ENCODE results near the gene PRIM1. TPM values are rescaled to one million over a fixed set of nuclear protein-coding genes. Genes with fewer than 3 reads are reported as not detected.

Gene PRIM1
- total and polyA plus RNA-seq, 2 of the 13 experiments (the other 11 are each of a cell fraction or from before 2014, with no cell fraction given): 30.0 to 47.3 TPM

DNA sequence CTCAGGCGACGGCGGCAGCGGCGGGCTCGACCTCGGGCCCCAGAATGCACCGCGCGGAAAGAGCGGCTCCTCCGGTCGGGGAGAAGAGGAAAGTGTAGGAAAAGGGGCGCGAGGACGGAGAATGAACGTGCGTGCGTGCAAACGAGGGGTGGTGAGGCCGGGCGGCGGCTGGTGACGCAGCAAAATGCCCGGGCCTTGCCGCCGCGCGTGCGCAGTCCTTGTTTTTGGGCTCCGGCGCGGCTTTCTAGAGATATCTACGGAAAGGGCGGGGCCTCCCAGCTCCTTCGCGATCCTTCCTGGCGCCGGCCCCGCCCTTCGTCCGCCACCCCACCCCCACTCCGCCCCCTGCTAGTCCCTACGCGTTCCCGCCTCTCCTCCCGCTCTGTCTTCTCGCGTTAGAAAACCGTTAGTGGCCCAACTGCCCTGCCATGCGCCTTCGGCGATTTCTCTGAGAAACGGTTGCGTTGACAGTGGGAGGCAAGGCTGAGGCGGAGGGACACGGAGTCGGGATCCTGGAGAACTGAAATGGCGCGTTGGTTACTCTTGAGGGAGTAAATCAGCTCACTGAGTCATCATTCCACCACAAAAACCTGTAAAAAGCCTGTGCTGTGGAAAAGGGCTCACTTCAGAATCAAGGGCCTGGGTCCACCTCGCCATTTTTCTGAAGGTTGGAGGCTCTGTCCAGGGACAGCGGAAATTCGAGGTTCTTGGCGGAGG lies 63.8 kb downstream of the PRIM1 start, which contains the start of gene PTGES3 (continued):
- TF ChIP-seq, protein P1, sequence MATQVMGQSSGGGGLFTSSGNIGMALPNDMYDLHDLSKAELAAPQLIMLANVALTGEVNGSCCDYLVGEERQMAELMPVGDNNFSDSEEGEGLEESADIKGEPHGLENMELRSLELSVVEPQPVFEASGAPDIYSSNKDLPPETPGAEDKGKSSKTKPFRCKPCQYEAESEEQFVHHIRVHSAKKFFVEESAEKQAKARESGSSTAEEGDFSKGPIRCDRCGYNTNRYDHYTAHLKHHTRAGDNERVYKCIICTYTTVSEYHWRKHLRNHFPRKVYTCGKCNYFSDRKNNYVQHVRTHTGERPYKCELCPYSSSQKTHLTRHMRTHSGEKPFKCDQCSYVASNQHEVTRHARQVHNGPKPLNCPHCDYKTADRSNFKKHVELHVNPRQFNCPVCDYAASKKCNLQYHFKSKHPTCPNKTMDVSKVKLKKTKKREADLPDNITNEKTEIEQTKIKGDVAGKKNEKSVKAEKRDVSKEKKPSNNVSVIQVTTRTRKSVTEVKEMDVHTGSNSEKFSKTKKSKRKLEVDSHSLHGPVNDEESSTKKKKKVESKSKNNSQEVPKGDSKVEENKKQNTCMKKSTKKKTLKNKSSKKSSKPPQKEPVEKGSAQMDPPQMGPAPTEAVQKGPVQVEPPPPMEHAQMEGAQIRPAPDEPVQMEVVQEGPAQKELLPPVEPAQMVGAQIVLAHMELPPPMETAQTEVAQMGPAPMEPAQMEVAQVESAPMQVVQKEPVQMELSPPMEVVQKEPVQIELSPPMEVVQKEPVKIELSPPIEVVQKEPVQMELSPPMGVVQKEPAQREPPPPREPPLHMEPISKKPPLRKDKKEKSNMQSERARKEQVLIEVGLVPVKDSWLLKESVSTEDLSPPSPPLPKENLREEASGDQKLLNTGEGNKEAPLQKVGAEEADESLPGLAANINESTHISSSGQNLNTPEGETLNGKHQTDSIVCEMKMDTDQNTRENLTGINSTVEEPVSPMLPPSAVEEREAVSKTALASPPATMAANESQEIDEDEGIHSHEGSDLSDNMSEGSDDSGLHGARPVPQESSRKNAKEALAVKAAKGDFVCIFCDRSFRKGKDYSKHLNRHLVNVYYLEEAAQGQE (IDR thresholded peaks at IDR 0.05; ENCODE audit: borderline replicate concordance in 1 of 2, low read depth in 1 of 2, low read length in 2 of 2): peak in 1 of 2 experiments; percentile 54; a peak in 1 of 4 replicates
- TF ChIP-seq, protein P2, sequence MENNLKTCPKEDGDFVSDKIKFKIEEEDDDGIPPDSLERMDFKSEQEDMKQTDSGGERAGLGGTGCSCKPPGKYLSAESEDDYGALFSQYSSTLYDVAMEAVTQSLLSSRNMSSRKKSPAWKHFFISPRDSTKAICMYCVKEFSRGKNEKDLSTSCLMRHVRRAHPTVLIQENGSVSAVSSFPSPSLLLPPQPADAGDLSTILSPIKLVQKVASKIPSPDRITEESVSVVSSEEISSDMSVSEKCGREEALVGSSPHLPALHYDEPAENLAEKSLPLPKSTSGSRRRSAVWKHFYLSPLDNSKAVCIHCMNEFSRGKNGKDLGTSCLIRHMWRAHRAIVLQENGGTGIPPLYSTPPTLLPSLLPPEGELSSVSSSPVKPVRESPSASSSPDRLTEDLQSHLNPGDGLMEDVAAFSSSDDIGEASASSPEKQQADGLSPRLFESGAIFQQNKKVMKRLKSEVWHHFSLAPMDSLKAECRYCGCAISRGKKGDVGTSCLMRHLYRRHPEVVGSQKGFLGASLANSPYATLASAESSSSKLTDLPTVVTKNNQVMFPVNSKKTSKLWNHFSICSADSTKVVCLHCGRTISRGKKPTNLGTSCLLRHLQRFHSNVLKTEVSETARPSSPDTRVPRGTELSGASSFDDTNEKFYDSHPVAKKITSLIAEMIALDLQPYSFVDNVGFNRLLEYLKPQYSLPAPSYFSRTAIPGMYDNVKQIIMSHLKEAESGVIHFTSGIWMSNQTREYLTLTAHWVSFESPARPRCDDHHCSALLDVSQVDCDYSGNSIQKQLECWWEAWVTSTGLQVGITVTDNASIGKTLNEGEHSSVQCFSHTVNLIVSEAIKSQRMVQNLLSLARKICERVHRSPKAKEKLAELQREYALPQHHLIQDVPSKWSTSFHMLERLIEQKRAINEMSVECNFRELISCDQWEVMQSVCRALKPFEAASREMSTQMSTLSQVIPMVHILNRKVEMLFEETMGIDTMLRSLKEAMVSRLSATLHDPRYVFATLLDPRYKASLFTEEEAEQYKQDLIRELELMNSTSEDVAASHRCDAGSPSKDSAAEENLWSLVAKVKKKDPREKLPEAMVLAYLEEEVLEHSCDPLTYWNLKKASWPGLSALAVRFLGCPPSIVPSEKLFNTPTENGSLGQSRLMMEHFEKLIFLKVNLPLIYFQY (CRISPR knock-in tag; IDR thresholded peaks at IDR 0.05; ENCODE audit: borderline replicate concordance): no peak
- TF ChIP-seq, protein P3, sequence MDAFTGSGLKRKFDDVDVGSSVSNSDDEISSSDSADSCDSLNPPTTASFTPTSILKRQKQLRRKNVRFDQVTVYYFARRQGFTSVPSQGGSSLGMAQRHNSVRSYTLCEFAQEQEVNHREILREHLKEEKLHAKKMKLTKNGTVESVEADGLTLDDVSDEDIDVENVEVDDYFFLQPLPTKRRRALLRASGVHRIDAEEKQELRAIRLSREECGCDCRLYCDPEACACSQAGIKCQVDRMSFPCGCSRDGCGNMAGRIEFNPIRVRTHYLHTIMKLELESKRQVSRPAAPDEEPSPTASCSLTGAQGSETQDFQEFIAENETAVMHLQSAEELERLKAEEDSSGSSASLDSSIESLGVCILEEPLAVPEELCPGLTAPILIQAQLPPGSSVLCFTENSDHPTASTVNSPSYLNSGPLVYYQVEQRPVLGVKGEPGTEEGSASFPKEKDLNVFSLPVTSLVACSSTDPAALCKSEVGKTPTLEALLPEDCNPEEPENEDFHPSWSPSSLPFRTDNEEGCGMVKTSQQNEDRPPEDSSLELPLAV (CRISPR knock-in tag; conservative IDR thresholded peaks at IDR 0.05; ENCODE audit: low read depth): no peak
- TF ChIP-seq CHCHD3 (CRISPR knock-in tag; IDR thresholded peaks at IDR 0.05): 0 out of 2 replicates have a peak, but pooled peaks have one; percentile 4
- peak; percentile 36; the same call in 1 of the 2 replicates for TF ChIP-seq EED (CRISPR knock-in tag; IDR thresholded peaks at IDR 0.05)
- peak; percentile 77 for TF ChIP-seq ZNF317 (CRISPR knock-in tag; IDR thresholded peaks at IDR 0.05)
- peak; percentile 86 for TF ChIP-seq GATAD1 (CRISPR knock-in tag; IDR thresholded peaks at IDR 0.05)
- no peak for TF ChIP-seq FIP1L1 (IDR thresholded peaks at IDR 0.05; ENCODE audit: borderline replicate concordance, insufficient read depth, low read depth, low read length)
- TF ChIP-seq SNAPC2 (CRISPR knock-in tag; IDR thresholded peaks at IDR 0.05): peak; percentile 93; the same call in 1 of the 2 replicates
- peak; percentile 76; the same call in 1 of the 2 replicates for TF ChIP-seq ZMYM2 (CRISPR knock-in tag; IDR thresholded peaks at IDR 0.05)
- no peak for TF ChIP-seq NCOA5 (CRISPR knock-in tag; IDR thresholded peaks at IDR 0.05)
- TF ChIP-seq, protein P4, sequence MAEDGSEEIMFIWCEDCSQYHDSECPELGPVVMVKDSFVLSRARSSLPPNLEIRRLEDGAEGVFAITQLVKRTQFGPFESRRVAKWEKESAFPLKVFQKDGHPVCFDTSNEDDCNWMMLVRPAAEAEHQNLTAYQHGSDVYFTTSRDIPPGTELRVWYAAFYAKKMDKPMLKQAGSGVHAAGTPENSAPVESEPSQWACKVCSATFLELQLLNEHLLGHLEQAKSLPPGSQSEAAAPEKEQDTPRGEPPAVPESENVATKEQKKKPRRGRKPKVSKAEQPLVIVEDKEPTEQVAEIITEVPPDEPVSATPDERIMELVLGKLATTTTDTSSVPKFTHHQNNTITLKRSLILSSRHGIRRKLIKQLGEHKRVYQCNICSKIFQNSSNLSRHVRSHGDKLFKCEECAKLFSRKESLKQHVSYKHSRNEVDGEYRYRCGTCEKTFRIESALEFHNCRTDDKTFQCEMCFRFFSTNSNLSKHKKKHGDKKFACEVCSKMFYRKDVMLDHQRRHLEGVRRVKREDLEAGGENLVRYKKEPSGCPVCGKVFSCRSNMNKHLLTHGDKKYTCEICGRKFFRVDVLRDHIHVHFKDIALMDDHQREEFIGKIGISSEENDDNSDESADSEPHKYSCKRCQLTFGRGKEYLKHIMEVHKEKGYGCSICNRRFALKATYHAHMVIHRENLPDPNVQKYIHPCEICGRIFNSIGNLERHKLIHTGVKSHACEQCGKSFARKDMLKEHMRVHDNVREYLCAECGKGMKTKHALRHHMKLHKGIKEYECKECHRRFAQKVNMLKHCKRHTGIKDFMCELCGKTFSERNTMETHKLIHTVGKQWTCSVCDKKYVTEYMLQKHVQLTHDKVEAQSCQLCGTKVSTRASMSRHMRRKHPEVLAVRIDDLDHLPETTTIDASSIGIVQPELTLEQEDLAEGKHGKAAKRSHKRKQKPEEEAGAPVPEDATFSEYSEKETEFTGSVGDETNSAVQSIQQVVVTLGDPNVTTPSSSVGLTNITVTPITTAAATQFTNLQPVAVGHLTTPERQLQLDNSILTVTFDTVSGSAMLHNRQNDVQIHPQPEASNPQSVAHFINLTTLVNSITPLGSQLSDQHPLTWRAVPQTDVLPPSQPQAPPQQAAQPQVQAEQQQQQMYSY (CRISPR knock-in tag; IDR thresholded peaks at IDR 0.05): peak; percentile 72
- TF ChIP-seq ZNF331 (CRISPR knock-in tag; IDR thresholded peaks at IDR 0.05): peak; percentile 82; the same call in 1 of the 2 replicates
- TF ChIP-seq ZNF343 (CRISPR knock-in tag; IDR thresholded peaks at IDR 0.05): peak; percentile 46; the same call in 1 of the 2 replicates
